Glutamatergic neuron (in vitro differentiated cells): ENCODE measurements around the gene IRF2BP1. TPM values are rescaled to one million over a fixed set of nuclear protein-coding genes. Genes with fewer than 3 reads are reported as not detected.

Source experiments
- DNase-seq: peaks from one replicate; pipeline ENCODE4 v3.0.0; 2022
- H3K27ac Mint-ChIP-seq: one replicate; pipeline ENCODE4 v1.8.0; 2020; ENCODE audit warnings: mild to moderate bottlenecking, mixed read lengths, inconsistent platforms; ENCODE audit not compliant: unreplicated experiment
- H3K27me3 Mint-ChIP-seq: one replicate; pipeline ENCODE4 v1.8.0; 2020; ENCODE audit warnings: mild to moderate bottlenecking, moderate library complexity, mixed read lengths, inconsistent platforms; ENCODE audit not compliant: unreplicated experiment
- H3K36me3 Mint-ChIP-seq: one replicate; pipeline ENCODE4 v1.8.0; 2020; ENCODE audit warnings: mild to moderate bottlenecking, mixed read lengths, inconsistent platforms; ENCODE audit not compliant: unreplicated experiment
- H3K4me1 Mint-ChIP-seq: one replicate; pipeline ENCODE4 v1.8.0; 2020; ENCODE audit warnings: mild to moderate bottlenecking, low read depth, mixed read lengths, inconsistent platforms; ENCODE audit not compliant: unreplicated experiment
- H3K4me3 Mint-ChIP-seq: one replicate; pipeline ENCODE4 v1.8.0; 2020; ENCODE audit warnings: mild to moderate bottlenecking, mixed read lengths, inconsistent platforms; ENCODE audit not compliant: unreplicated experiment
- H3K9me3 Mint-ChIP-seq: one replicate; pipeline ENCODE4 v1.8.0; 2020; ENCODE audit warnings: mild to moderate bottlenecking, moderate library complexity, mixed read lengths, inconsistent platforms; ENCODE audit not compliant: unreplicated experiment
- total RNA-seq: library from RNA; stranded (reverse); fragmentation: NEBNext Ultra II Directional; extraction: Animal tissue kit (Norgen Biotek cat#: 25700); gene quantifications from one replicate; pipeline ENCODE4 v1.2.1, GENCODE V29; 2021; ENCODE audit not compliant: unreplicated experiment
- TF ChIP-seq, protein P1 (sequence below): fragments of 200-600 bp; sonication (generic); IDR thresholded peaks from one replicate; pipeline ENCODE4 v1.5.0; 2021; ENCODE audit not compliant: partially characterized antibody, unreplicated experiment

The IRF2BP1 gene
- total RNA-seq, 1 donor from 2014 or later = 19.2 TPM

DNA sequence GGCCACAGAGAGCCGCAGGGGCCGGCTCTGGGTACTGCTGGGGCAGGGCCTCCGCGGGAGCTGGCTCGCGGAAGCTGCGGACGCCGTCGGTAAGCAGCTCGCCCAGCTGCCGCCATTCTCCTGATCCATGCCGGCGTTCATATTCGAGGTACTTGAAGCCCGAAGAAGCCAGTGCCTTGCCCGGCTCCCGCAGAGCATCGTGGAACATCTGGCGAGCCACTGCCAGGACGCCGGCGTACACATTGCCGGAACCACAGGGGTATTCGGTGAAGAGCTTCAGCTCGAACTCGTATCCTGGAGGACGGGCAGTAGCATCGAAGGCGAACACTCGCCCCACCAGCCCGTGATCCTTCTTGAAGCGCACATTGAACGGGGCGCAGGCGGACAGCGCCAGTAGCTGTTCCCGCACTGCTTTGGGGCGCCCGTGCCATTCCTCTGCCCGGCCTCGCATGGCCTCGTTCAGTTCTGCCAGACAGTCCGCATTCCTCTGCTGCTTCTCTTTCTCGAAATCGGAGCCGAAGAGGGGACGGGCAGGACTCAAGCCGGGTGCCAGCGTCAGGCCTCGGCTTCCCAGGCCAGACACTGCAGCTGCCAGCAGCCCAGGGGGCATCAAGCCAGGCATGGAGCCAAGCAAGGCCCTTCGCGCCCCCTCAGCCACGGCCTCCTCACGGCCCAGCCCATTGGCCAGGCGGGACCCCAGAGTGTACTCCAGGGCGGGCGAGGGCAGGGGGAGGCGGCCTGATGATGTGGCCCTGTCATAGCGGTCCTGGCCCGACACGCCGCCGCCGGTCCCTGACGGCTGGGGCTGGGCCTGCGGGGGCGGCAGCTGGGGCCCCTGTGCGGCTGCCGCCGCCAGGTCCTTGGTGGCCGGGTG, 1.0 kb downstream of the IRF2BP1 start:
- Mint-ChIP-seq H3K27me3 (peaks cover 10% of the 10 kb centered on the region), H3K4me1 (peaks cover 9% of the 10 kb centered on the region), H3K9me3 (peaks cover 9% of the 10 kb centered on the region), H3K4me3 (peak overlapping the region; percentile 63), H3K36me3 (no peaks in the 10 kb centered on the region), H3K27ac (no peak overlapping the region)
- DNase-seq = peak; percentile 52
- TF ChIP-seq, protein P1, sequence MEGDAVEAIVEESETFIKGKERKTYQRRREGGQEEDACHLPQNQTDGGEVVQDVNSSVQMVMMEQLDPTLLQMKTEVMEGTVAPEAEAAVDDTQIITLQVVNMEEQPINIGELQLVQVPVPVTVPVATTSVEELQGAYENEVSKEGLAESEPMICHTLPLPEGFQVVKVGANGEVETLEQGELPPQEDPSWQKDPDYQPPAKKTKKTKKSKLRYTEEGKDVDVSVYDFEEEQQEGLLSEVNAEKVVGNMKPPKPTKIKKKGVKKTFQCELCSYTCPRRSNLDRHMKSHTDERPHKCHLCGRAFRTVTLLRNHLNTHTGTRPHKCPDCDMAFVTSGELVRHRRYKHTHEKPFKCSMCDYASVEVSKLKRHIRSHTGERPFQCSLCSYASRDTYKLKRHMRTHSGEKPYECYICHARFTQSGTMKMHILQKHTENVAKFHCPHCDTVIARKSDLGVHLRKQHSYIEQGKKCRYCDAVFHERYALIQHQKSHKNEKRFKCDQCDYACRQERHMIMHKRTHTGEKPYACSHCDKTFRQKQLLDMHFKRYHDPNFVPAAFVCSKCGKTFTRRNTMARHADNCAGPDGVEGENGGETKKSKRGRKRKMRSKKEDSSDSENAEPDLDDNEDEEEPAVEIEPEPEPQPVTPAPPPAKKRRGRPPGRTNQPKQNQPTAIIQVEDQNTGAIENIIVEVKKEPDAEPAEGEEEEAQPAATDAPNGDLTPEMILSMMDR = no peak

DNA sequence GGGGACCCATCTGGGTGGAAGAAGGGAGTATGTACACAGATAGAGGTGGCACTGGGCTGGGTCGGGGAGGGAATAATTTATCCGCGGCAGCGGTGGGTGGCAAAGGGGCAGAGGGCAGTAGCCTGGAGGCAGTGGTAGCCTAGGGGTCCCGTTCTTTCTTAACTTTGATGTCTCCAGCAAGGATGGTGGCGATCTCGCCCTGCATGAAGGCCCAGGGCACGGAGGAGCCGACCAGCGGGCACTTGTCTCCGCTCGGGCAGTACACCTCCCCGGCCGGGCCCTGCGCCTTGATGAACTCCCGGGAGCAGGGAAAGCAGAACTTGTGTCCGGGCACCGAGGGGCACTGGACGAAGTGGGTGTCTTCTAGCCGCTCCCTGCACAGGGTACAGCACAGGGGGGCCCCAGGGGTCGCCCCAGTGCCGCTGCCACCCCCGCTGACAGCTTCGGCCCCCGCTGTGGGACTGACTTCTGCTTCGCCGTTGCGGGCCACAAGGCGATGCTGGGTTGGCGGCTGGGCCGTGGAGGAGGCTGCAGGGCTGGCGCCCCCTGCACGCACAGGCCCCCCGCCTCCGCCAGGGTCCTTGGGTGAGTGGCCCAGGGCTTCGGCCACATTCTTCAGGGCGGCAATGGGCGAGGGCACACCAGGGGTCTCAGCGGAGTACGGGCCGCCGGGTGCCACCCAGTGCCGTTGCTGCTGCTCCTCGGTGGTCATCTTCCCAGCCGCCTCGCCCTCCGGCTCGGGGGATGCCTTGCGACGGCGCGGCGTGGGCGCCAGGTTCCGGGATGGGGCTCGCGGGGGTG, 1.9 kb downstream of the IRF2BP1 start:
- no peak overlapping the region for H3K27ac Mint-ChIP-seq
- TF ChIP-seq, protein P1 = no peak
- DNase-seq = no peak
- peaks cover 9% of the 10 kb centered on the region for H3K9me3 Mint-ChIP-seq
- no peak overlapping the region for H3K4me3 Mint-ChIP-seq
- no peaks in the 10 kb centered on the region for H3K36me3 Mint-ChIP-seq
- H3K27me3 Mint-ChIP-seq = peaks cover 7% of the 10 kb centered on the region
- H3K4me1 Mint-ChIP-seq = peaks cover 9% of the 10 kb centered on the region

DNA sequence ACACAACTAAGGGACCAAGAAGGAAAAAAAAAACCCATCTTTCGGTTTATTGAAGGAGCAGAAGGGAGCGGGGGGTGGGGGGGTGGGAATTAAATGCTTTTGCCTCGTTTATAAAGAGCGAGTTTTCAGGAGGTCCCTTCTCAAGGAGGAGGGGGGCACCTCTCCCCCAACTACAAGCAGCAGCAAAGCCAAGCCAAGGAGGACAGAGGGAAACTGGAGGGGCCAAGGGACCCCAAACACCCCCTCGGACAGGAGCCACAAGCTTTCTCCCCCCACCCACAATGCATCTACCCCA, 2.4 kb downstream of the IRF2BP1 start:
- DNase-seq = no peak

DNA sequence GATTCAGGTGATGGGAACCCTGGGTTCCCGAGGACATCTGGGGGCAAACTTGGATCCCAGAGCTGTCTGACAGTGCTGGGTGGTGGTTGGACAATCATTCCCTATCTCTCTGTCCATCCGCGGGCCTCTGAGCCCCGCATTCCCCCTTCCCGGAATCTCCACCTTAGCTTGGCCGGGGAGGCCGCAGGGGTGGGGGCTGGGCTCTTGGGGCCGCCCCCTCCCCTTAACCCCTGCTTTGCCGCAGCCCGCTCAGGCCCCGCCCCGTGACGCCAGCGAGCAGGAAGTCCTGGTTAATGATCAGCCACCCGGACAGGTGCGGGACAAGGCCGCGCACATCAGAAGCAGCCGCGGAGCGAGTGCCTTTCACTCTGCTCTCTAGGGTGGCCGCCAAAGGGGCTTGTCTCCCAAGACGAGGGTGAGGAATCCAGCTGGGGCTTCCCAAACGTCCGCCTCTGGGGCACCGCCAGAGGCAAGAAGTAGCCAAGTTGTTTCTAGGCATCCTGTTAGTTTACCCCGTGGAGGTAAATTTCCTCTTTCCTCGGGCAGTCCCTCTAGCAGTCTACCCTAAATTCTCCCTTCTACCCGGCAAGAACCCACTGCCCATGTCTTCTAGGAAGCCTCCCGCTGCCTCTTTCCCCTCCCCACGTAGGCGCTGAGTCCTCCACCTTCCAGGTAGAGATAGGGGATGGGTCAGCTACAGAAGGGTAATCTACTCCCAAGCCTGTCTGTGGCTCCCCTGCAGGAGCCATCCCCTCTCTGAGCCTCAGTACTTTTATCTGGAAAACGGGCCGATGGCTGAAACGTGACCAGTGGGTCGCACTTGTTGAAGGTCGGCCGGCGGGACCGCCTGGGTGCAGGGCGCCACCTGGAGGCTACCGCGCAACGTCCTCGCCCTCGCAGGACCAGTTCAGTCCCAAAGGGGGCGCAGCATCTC, 3.0 kb downstream of the IRF2BP1 start:
- DNase-seq = peak; percentile 91
- peaks cover 7% of the 10 kb centered on the region for H3K27me3 Mint-ChIP-seq
- TF ChIP-seq, protein P1 = peak; percentile 90
- H3K4me3 Mint-ChIP-seq = peak overlapping the region; percentile 82
- no peaks in the 10 kb centered on the region for H3K36me3 Mint-ChIP-seq
- peaks cover 9% of the 10 kb centered on the region for H3K9me3 Mint-ChIP-seq
- peaks cover 15% of the 10 kb centered on the region for H3K4me1 Mint-ChIP-seq
- H3K27ac Mint-ChIP-seq = peak overlapping the region; percentile 3

More for the DNA sequence above, 2.4 kb downstream of the IRF2BP1 start:
- Mint-ChIP-seq H3K36me3 (no peaks in the 10 kb centered on the region), H3K4me3 (peak overlapping the region; percentile 82), H3K27me3 (peaks cover 7% of the 10 kb centered on the region), H3K9me3 (peaks cover 9% of the 10 kb centered on the region), H3K4me1 (peaks cover 12% of the 10 kb centered on the region), H3K27ac (peak overlapping the region; percentile 3)
- TF ChIP-seq, protein P1 = peak; percentile 50
